MM.1S (cell line): ENCODE data around the gene STK4.
A peak's percentile ranks its signal among the peaks of the same experiment; 100 is the strongest.

ENCODE experiments used
- DNase-seq: peaks from one replicate; pipeline ENCODE4 v3.0.0-alpha.2; 2015
- H2AFZ ChIP-seq: fragments of 300-600 bp; sonication (generic); 2 replicates; pipeline ENCODE4 v1.6.0; 2016; ENCODE audit warnings: antibody characterized with exemption, low read length
- H3F3A ChIP-seq: fragments of 300-600 bp; sonication (generic); 2 replicates; pipeline ENCODE4 v1.6.1; 2016; ENCODE audit warnings: mild to moderate bottlenecking, antibody characterized with exemption, low read length, moderate library complexity, mixed read lengths; ENCODE audit not compliant: insufficient read depth
- H3K27ac ChIP-seq: fragments of 300-600 bp; sonication (generic); 2 replicates; pipeline ENCODE4 v1.5.1; 2016; ENCODE audit warnings: mild to moderate bottlenecking, low read length
- H3K27me3 ChIP-seq: fragments of 300-600 bp; sonication (generic); replicated peaks from 2 replicates; pipeline ENCODE4 v1.6.0; 2016; ENCODE audit warnings: low read length; ENCODE audit not compliant: insufficient read depth
- H3K36me3 ChIP-seq: fragments of 300-600 bp; sonication (generic); replicated peaks from 2 replicates; pipeline ENCODE4 v1.6.1; 2016; ENCODE audit warnings: mild to moderate bottlenecking, low read length, mixed read lengths; ENCODE audit not compliant: insufficient read depth
- H3K4me1 ChIP-seq: fragments of 300-600 bp; sonication (generic); 2 replicates; pipeline ENCODE4 v1.6.1; 2016; ENCODE audit warnings: low read length, mixed read lengths
- H3K4me2 ChIP-seq: fragments of 300-600 bp; sonication (generic); 2 replicates; pipeline ENCODE4 v1.6.0; 2016; ENCODE audit warnings: low read depth, low read length
- H3K4me3 ChIP-seq: fragments of 300-600 bp; sonication (generic); 2 replicates; pipeline ENCODE4 v1.5.1; 2016; ENCODE audit warnings: low read length, mixed read lengths
- H3K79me2 ChIP-seq: fragments of 300-600 bp; sonication (generic); 2 replicates; pipeline ENCODE4 v1.6.1; 2016; ENCODE audit warnings: mixed run types, low read length, mixed read lengths
- H3K9ac ChIP-seq: fragments of 300-600 bp; sonication (generic); 2 replicates; pipeline ENCODE4 v1.6.1; 2016; ENCODE audit warnings: low read length, mixed read lengths
- H3K9me2 ChIP-seq: fragments of 300-600 bp; sonication (generic); replicated peaks from 2 replicates; pipeline ENCODE4 v1.6.1; 2016; ENCODE audit warnings: mild to moderate bottlenecking, low read length, mixed read lengths; ENCODE audit not compliant: insufficient read depth
- H3K9me3 ChIP-seq: fragments of 300-600 bp; sonication (generic); replicated peaks from 2 replicates; pipeline ENCODE4 v1.6.1; 2016; ENCODE audit warnings: mild to moderate bottlenecking, low read length, mixed read lengths; ENCODE audit not compliant: insufficient read depth
- H4K20me1 ChIP-seq: fragments of 300-600 bp; sonication (generic); 2 replicates; pipeline ENCODE4 v1.6.1; 2016; ENCODE audit warnings: mild to moderate bottlenecking, low read length, moderate library complexity, mixed read lengths; ENCODE audit not compliant: insufficient read depth
- EZH2 ChIP-seq: fragments of 300-600 bp; sonication (generic); optimal IDR thresholded peaks from 2 replicates; pipeline ENCODE3; 2017; ENCODE audit warnings: low read depth, mild to moderate bottlenecking, antibody characterized with exemption, low read length, mixed read lengths
- EZH2phosphoT487 ChIP-seq: fragments of 300-600 bp; sonication (generic); IDR thresholded peaks from 2 replicates; pipeline ENCODE4 v1.6.1; 2018; ENCODE audit warnings: antibody characterized with exemption, low read length
- TF ChIP-seq, protein P1 (sequence below): fragments of 300-600 bp; sonication (generic); IDR thresholded peaks from 2 replicates; pipeline ENCODE4 v1.5.1; 2016; ENCODE audit warnings: antibody characterized with exemption, low read length, mixed read lengths

Gene STK4

DNA sequence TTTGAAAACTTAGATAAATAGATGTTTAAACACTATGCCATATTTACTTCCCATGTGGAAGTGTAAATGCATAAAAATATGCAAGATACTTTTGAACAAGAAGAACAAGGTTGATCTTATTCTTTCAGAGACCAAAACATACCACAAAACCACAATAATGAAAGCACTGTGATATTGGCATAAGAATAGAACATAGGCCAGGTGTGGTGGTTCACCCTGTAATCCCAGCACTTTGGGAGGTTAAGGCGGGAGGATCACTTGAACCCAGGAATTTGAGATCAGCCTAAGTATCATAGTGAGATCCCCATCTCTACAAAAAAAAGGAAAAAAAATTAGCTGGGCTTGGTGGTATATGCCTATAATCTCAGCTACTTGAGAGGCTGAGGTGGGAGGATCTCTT lies 68.1 kb downstream of the STK4 start:
- Histone ChIP-seq H3K79me2 (peaks cover 87% of the 10 kb centered on the region), H3K9me2 (no peaks in the 10 kb centered on the region), H3K9ac (no peak overlapping the region), H2AFZ (no peak overlapping the region), H3F3A (peaks cover 31% of the 10 kb centered on the region), H3K4me1 (peaks cover 52% of the 10 kb centered on the region), H3K4me3 (no peak overlapping the region), H3K9me3 (no peaks in the 10 kb centered on the region), H4K20me1 (no peaks in the 10 kb centered on the region), H3K36me3 (no peaks in the 10 kb centered on the region), H3K4me2 (peak overlapping the region; percentile 50; the same call in 1 of the 2 replicates), H3K27ac (peak overlapping the region; percentile 42; the same call in 1 of the 2 replicates), H3K27me3 (no peaks in the 10 kb centered on the region)
- TF ChIP-seq EZH2phosphoT487 = no peak
- DNase-seq = peak; percentile 70

DNA sequence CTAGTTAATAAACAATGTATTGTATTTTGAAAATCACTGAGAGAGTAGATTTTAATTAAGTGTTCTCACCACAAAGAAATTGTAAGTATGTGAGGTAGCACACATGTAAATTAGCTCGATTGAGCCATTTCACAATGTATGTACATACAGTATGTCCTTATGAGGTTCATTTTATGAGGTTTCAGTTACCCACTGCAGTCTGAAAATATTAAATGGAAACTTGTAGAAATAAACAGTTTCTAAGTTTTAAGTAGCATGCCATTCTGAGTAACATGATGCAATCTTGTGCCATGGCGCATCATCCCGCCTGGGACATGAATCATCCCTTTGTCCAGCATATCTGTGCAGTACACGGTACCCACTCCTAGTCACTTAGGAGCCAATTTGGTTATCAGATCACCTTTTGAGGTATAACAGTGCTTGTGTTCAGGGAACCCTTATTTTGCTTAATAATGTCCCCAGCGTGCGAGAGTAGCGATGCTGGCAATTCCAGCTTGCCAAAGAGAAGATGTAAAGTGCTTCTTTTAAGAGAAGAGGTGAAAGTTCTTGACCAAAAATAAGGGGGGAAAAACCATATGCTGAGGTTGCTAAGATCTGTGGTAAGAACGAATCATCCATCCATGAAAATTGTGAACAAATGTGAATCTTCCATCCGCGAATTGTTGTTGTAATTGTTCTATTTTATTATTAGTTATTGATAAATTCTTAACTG lies 69.9 kb downstream of the STK4 start:
- H2AFZ ChIP-seq = no peak overlapping the region
- DNase-seq = no peak
- peaks cover 28% of the 10 kb centered on the region for H3F3A ChIP-seq
- H3K4me3 ChIP-seq = no peak overlapping the region
- H4K20me1 ChIP-seq = no peaks in the 10 kb centered on the region
- H3K79me2 ChIP-seq = peaks cover 87% of the 10 kb centered on the region
- peaks cover 39% of the 10 kb centered on the region for H3K4me1 ChIP-seq
- no peak overlapping the region for H3K9ac ChIP-seq
- H3K9me3 ChIP-seq = no peaks in the 10 kb centered on the region
- TF ChIP-seq EZH2phosphoT487 (no peak), EZH2 (no peak)
- TF ChIP-seq, protein P1, sequence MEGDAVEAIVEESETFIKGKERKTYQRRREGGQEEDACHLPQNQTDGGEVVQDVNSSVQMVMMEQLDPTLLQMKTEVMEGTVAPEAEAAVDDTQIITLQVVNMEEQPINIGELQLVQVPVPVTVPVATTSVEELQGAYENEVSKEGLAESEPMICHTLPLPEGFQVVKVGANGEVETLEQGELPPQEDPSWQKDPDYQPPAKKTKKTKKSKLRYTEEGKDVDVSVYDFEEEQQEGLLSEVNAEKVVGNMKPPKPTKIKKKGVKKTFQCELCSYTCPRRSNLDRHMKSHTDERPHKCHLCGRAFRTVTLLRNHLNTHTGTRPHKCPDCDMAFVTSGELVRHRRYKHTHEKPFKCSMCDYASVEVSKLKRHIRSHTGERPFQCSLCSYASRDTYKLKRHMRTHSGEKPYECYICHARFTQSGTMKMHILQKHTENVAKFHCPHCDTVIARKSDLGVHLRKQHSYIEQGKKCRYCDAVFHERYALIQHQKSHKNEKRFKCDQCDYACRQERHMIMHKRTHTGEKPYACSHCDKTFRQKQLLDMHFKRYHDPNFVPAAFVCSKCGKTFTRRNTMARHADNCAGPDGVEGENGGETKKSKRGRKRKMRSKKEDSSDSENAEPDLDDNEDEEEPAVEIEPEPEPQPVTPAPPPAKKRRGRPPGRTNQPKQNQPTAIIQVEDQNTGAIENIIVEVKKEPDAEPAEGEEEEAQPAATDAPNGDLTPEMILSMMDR = no peak
- H3K9me2 ChIP-seq = no peaks in the 10 kb centered on the region
- H3K27ac ChIP-seq = no peak overlapping the region
- 0 out of 2 replicates have a peak, but pooled peaks cover 3% of the 10 kb centered on the region for H3K36me3 ChIP-seq
- no peaks in the 10 kb centered on the region for H3K27me3 ChIP-seq
- no peak overlapping the region for H3K4me2 ChIP-seq

DNA sequence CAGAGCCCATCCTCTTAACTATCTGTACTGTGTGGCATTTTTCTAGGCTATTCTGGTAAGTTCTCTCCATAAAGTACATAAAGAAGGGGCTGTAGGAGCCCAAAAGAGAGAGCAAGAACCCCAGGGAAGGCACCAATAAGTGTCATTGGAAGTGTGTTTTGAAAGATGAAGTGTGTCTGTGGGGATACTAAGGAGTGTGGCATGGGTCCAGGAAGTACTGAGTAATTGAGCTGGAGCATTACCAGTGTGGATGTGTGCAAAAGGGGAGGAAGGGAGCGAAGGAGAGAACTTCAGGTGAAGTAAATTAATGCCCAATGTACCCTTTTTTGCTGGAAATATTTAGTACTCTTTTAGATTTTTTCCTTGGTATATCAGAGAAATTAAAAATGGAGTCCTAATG lies 70.7 kb downstream of the STK4 start:
- TF ChIP-seq, protein P1 = no peak
- no peak for TF ChIP-seq EZH2
- TF ChIP-seq EZH2phosphoT487 = no peak
- peaks cover 26% of the 10 kb centered on the region for H3F3A ChIP-seq
- no peak overlapping the region for H3K4me2 ChIP-seq
- no peaks in the 10 kb centered on the region for H4K20me1 ChIP-seq
- no peaks in the 10 kb centered on the region for H3K9me3 ChIP-seq
- no peak overlapping the region for H2AFZ ChIP-seq
- no peak overlapping the region for H3K9ac ChIP-seq
- 0 out of 2 replicates have a peak, but pooled peaks cover 3% of the 10 kb centered on the region for H3K36me3 ChIP-seq
- H3K27ac ChIP-seq = no peak overlapping the region
- no peak for DNase-seq
- no peaks in the 10 kb centered on the region for H3K27me3 ChIP-seq
- H3K4me3 ChIP-seq = no peak overlapping the region
- no peaks in the 10 kb centered on the region for H3K9me2 ChIP-seq
- H3K4me1 ChIP-seq = peaks cover 33% of the 10 kb centered on the region
- H3K79me2 ChIP-seq = peaks cover 88% of the 10 kb centered on the region

DNA sequence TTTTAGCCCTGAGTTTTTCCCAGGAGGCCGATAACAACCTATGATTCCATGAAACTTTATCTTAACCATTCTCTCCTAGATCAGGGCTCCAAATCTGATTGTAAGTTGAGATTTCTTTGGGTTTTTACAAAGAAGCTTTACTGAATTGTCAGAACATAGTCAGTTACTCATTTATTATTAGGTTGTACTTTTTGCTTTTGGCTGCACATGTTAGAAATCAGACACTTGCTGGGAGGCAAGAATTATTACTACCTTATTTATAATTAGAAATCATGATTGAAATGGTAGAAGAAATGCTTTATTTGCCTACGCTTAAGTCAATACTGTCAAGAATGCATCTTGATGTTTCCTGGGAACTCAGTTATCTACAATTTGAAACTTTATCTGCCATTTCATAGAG lies 71.3 kb downstream of the STK4 start:
- Histone ChIP-seq H3K36me3 (0 out of 2 replicates have a peak, but pooled peaks cover 3% of the 10 kb centered on the region), H3K9me3 (no peaks in the 10 kb centered on the region), H3K4me3 (no peak overlapping the region), H3K9ac (no peak overlapping the region), H2AFZ (no peak overlapping the region), H3F3A (peaks cover 21% of the 10 kb centered on the region), H3K9me2 (no peaks in the 10 kb centered on the region), H3K4me1 (peaks cover 27% of the 10 kb centered on the region), H3K79me2 (peaks cover 88% of the 10 kb centered on the region), H3K4me2 (no peak overlapping the region), H3K27ac (no peak overlapping the region), H3K27me3 (no peaks in the 10 kb centered on the region), H4K20me1 (no peaks in the 10 kb centered on the region)
- no peak for DNase-seq
- TF ChIP-seq EZH2phosphoT487 (no peak), EZH2 (no peak)
- TF ChIP-seq, protein P1 = no peak
